Placental pericyte (primary cell): ENCODE measurements around the gene VDAC1. TPM values are rescaled to one million over a fixed set of nuclear protein-coding genes. Genes with fewer than 3 reads are reported as not detected.

Source experiments
- total RNA-seq: library from RNA; depleted of rRNA; stranded (reverse); fragments of >200 nt; gene quantifications from 2 replicates; pipeline ENCODE4 v1.2.3, GENCODE V29; 2012

Gene VDAC1, protein sequence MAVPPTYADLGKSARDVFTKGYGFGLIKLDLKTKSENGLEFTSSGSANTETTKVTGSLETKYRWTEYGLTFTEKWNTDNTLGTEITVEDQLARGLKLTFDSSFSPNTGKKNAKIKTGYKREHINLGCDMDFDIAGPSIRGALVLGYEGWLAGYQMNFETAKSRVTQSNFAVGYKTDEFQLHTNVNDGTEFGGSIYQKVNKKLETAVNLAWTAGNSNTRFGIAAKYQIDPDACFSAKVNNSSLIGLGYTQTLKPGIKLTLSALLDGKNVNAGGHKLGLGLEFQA
- total RNA-seq = 206 and 364 TPM in 2 replicates

DNA sequence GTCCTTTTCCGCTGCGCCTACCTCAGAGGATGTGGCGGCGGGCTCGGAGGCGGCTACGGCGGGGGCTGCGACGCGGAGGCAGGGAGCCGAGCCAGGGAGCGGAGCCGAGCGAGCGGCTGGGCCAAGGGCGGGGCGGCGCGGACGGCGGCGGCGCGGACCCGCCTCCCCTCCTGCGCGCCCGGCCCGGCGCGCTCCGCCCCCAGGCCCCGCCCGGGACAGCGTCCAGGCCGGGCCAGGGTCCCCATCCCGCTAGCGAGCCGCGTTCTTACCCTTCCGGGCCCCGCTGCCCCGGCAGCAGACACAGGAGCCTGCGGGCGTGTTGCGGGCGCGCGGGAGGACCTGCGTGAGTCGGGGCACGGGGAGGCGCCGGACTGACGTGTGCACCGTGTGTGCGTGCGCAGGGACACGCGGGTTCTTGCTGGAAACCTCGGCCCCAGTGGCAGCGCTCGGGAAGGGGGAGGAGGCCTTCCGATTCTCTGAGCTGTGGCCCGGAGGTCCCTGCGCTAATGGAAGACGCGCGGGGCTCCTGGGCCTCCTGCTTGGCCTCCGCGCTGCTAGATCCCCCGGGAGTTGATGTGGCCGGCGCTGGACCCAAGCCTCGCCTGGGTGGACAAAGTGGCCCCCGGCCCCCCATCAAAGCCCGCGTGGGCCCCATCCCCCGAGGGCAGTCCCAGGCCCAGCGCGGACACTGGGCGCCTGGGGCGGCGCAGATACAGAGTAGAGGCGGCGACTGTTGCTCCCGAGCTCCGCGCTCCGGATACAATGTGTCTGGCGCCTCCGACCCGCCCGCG is at the start of gene VDAC1:
VDAC1 (minus strand) TSS at position 350 of the 791 bp plus-strand sequence. CDS start 11,963 bp downstream, outside the sequence.

DNA sequence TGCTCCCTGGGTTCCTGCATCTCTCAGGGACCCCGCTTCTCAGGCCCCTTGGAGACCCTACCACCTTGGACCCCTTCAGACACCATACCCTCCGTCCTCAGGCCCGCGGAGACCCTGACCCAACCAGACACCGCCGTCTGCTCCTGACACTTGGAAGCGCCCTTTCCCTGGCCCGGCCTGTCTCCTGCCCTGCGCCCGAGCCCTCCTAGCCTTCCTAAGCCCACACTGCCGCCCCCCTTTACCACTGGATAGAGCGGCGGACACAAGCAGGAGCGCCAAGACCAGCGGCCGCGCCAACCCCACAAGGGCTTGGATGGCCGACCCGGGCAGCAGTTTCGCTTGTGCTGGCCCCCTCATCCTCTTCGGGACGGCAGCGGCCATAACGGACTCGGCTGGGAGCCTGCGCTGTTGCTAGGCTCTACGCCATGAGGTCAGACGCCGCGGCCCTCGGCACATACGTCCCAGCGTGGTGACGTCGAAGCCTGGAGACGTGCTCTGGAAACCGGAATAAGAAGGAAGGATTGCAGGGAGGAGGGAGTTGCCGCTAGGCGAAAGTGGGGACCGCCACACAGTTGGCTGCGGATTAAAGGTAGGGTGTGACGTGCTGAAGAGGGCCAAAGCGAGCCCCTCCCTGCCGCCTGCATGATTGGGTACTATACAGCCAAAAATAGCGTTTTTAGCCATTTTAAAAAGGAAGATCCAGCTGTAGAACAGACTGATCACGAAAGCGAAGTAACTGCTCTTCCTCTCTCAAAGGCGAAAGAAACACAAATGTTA is 36.4 kb downstream of the VDAC1 start, which contains the start of gene C5orf15:
C5orf15 (minus strand) TSS at position 422 of the 777 bp plus-strand sequence; CDS start at position 381, 41 bp downstream.

Other genes with a start within 250 kb of the VDAC1 start
- 53.8 and 97.6 TPM in 2 replicates for gene C5orf15, start 36.4 kb downstream of the VDAC1 start, total RNA-seq
- 0.44 and 3.9 TPM in 2 replicates for gene TCF7, start 109.7 kb upstream of the VDAC1 start, total RNA-seq
- 138 and 206 TPM in 2 replicates for gene SKP1, start 172.0 kb upstream of the VDAC1 start, total RNA-seq
- 97.4 and 110 TPM in 2 replicates for gene PPP2CA, start 221.1 kb upstream of the VDAC1 start, total RNA-seq